GM19467 (cell line): ENCODE data around the gene LRP11.
"Not testable (repeated sequence)": the region's sequence is repeated elsewhere in the genome, so short reads cannot be mapped to it uniquely, and the experiment has no call there.

Experiments
- ATAC-seq: cut with Tn5 transposase; IDR thresholded peaks from one replicate; pipeline ENCODE4 v1.9.1; 2021; ENCODE audit warnings: mild to moderate bottlenecking, moderate library complexity; ENCODE audit not compliant: unreplicated experiment

Gene LRP11

GRCh38 chr6:149851461-149852110 is 12.6 kb downstream of the LRP11 start:
- ATAC-seq = no peak

- not testable (repeated sequence) for ATAC-seq
Measured at GRCh38 chr6:149848343-149848742, 15.8 kb downstream of the LRP11 start.

GRCh38 chr6:149847939-149848267 is 16.3 kb downstream of the LRP11 start:
- ATAC-seq = no peak

GRCh38 chr6:149846321-149846720 is 17.8 kb downstream of the LRP11 start:
- no peak for ATAC-seq

GRCh38 chr6:149845549-149845948 is 18.6 kb downstream of the LRP11 start:
- ATAC-seq = no peak

GRCh38 chr6:149844480-149844879 is 19.7 kb downstream of the LRP11 start:
- ATAC-seq = no peak

- ATAC-seq = not testable (repeated sequence)
Measured at GRCh38 chr6:149844036-149844435, 20.1 kb downstream of the LRP11 start.

- no peak for ATAC-seq
Measured at GRCh38 chr6:149843051-149843633, 21.0 kb downstream of the LRP11 start.

GRCh38 chr6:149842331-149842730 is 21.8 kb downstream of the LRP11 start:
- ATAC-seq = no peak

- no peak for ATAC-seq
Measured at GRCh38 chr6:149840345-149841075, 23.6 kb downstream of the LRP11 start.

GRCh38 chr6:149834513-149835481 is 29.4 kb downstream of the LRP11 start:
- no peak for ATAC-seq

- ATAC-seq = no peak
Measured at GRCh38 chr6:149833651-149834050, 30.5 kb downstream of the LRP11 start.

- ATAC-seq = no peak
Measured at GRCh38 chr6:149831308-149831820, 32.8 kb downstream of the LRP11 start.

- no peak for ATAC-seq
Measured at GRCh38 chr6:149830731-149831307, 33.3 kb downstream of the LRP11 start.

GRCh38 chr6:149825292-149825691 is 38.9 kb downstream of the LRP11 start:
- no peak for ATAC-seq

GRCh38 chr6:149823013-149823412 is 41.1 kb downstream of the LRP11 start:
- no peak for ATAC-seq

- no peak for ATAC-seq
Measured at GRCh38 chr6:149821492-149821891, 42.7 kb downstream of the LRP11 start.

GRCh38 chr6:149820506-149820905 is 43.7 kb downstream of the LRP11 start:
- no peak for ATAC-seq

GRCh38 chr6:149815788-149816187 is 48.4 kb downstream of the LRP11 start:
- ATAC-seq = no peak

- ATAC-seq = no peak
Measured at GRCh38 chr6:149813351-149813750, 50.8 kb downstream of the LRP11 start.

- no peak for ATAC-seq
Measured at GRCh38 chr6:149809798-149810197, 54.4 kb downstream of the LRP11 start.
